ENCODE measurements around the gene KNL1.

Gene KNL1

GRCh38 chr15:40639677-40640076, 45.6 kb downstream of the KNL1 start:
- TF ChIP-seq CTCF (IDR thresholded peaks at IDR 0.05) = no peak

GRCh38 chr15:40647523-40647922, 53.5 kb downstream of the KNL1 start:
- no peak for TF ChIP-seq CTCF (IDR thresholded peaks at IDR 0.05)

GRCh38 chr15:40650479-40650878, 56.4 kb downstream of the KNL1 start:
- TF ChIP-seq CTCF (IDR thresholded peaks at IDR 0.05) = no peak

GRCh38 chr15:40660686-40661085, 66.6 kb downstream of the KNL1 start:
- no peak for TF ChIP-seq CTCF (IDR thresholded peaks at IDR 0.05)

GRCh38 chr15:40664909-40665308, 70.9 kb downstream of the KNL1 start:
- no peak for TF ChIP-seq CTCF (IDR thresholded peaks at IDR 0.05)

GRCh38 chr15:40680151-40680550, 86.1 kb downstream of the KNL1 start:
- TF ChIP-seq CTCF (IDR thresholded peaks at IDR 0.05) = no peak

GRCh38 chr15:40684381-40684780, 90.3 kb downstream of the KNL1 start:
- TF ChIP-seq CTCF (IDR thresholded peaks at IDR 0.05) = no peak

- TF ChIP-seq CTCF (IDR thresholded peaks at IDR 0.05) = no peak
Observed at GRCh38 chr15:40685376-40685775, 91.3 kb downstream of the KNL1 start.
